ENCODE results near the gene CHST8.
"Not testable (repeated sequence)": the region's sequence is repeated elsewhere in the genome, so short reads cannot be mapped to it uniquely, and the experiment has no call there.

Gene CHST8

DNA sequence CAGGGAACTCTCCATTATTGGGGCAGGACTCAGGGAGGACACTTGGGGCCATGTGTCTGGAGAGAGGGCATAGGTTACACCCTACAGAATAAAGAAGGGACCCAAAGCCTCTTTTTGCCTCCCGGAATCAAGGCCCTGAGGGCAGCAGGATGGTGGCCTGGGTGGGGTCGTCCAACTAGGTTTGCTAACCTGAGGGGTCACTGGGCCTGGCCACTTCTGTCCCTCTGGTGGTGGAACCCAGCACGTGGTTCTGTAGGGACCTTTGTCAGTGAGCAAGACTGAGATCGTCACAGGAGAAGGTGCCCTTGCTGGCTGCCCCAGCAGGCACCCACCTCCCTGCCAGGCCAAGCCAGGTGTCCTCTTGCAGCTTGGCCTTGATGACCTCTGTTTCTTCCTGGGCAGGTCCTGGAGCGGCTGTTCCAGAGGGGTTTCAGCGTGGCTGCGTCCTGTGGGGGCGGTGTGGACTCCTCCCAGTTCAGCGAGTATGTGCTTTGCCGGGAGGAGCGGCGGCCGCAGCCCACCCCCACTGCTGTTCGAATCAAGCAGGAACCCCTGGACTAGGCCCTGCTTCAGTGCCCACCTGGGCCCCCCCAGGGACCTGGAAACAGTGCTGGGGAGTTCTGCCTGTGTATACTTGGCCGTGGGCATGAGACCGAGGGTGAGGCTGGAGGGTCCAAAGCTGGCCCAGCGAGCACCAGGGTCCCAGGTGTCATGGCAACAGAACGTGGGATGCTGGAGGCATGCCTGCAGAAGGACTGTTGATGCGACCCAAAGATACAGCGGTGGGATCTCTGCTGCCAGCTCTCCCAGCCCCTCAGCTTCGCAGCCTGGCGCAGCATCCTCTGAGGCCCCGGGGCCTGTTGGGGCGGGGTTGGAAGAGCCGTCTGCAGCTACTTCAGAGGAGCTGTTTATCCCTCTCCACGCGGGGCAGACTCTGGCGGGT lies 190.9 kb downstream of the CHST8 start:
- DNase-seq (ENCODE audit: low spot score): no peak

DNA sequence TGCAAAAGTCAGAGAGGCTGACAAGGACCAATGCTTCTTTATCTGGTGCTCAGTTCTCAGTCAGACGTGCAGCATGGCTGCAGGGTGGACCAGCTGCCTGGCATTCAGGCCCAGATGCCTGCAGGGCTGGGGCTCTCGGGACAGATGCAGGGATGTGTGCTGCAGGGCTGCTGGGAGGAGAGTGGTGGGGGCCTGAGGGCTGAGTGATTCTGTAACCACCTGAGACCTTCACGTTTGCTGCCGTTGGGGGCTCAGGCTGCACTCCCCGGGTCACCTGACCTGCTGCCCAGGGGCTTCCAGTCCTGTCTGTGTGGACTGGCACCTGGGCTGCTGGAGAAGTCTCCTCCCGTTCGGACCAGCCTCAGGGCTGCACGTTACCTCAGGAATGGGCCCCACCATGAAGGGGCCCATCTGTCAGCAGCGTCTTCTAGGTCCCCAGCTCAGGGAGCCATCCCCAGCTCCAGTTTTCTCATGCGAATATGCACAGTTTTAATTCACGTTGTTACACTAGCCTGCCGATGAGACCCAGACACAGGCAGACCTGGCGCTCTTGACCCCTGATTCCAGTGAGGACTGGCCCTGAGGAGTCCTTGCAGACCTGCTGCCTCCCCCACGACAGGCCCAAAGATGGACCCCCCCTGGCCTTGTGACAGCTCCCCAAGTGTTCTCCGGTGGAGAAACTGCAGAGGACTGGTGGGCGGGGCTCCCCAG lies 191.8 kb downstream of the CHST8 start:
- DNase-seq (ENCODE audit: low spot score): no peak

DNA sequence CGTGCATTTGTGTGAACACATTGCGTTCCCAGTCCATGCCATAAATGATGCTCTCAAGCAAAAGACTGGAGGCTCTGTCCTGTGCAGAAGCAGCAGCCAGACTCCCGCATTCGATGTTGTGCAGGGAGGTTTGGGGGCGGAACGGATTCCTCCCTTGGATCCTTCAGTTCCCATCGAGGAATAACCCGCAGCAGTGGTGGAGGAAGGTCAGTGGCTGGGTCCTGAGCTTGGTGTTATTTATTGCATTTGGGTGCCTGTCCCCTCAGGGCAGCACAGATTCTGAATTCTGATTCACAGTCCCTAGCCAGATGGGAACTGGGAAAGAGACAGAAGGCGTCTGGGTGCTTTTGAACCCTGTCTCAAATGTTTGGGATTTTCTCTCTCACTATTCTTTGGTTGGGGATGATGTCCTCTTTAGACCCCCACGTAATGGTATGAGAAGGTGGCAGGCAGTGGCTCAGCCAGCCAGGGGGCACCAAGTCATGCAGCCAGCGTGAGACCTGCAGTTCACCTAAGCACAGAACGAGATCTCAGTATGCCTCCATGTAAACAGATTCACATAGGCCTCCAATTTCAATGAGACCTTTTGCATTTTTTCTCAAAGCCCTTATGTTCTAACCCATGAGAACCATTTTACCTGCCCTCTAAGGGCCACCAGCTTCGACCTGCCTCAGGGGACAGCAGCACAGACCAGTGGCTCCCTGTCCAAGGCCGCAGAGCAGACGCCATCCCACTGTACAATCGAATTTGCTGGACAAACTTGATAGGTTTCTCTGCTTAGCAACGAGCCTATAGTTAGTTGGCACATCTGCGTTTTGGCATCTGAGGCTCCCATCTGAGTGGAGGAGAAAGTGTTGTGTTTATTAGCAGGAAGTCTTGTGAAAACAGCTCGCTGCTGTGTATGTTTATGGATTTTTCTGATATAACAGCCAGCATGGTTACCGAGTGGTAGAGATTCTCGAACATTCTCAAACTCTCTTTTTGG lies 192.7 kb downstream of the CHST8 start:
- DNase-seq (ENCODE audit: low spot score): no peak

DNA sequence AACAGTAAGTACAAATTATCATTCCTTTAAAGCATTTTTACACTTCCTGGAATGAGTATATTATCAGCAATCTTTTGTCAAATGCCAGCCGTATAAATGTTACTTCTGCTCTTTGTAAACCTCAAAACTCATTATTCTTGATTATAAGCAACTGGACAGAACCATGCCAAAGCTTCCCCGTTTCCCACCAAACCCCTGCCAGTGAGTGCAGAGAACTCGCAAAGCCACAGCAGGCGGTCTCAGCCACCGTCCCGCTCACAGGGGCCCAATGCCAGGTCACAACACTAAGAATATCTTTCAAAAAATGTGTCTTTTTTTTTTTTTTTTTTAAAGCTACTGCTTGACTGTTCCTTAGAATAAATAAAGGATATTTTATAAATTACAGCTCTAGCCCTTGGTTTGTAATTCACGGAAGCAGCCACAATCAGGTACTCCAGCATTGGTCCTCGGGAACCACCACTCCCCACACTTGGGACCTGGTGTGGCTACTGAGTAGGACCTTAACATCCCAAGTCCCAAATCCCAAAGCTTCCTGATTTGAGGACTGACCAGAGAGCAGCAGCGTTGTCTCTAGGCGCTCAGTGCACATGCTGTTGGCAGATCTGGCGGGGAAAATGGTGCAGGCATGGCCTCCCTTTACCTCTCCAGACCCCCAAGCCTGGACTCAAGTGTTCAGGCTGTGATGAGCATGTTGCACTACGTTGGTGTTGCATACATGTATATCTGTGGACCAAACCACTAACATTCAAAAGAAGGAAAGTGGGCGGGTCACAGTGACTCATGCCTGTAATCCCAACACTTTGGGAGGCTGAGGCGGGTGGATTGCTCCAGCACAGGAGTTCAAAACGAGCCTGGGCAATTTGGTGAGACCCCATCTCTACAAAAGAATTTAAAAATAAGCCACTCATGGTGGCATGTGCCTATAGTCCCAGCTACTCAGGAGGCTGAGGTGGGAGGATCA lies 193.9 kb downstream of the CHST8 start:
- no peak for DNase-seq (ENCODE audit: low spot score)

DNA sequence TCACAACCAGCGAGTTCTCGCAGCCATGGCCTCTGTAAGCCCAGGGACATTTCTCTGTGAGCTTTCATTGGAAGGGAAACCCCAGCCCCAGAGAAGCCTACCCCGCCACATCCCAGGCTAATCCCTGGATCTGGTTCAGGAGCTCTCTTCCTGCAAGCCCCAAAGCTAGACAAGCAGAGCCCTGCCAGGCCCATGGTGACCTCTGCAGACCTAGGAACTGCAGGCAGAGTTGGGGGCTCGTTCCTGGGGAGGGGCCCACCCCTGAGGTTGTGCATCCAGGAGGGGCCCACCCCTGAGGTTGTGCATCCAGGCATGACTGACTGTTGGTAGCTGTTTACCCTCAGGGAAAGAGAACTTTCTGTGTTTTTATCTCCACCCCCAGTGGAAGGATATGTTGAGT lies 196.7 kb downstream of the CHST8 start:
- no peak for DNase-seq (ENCODE audit: low spot score)

DNA sequence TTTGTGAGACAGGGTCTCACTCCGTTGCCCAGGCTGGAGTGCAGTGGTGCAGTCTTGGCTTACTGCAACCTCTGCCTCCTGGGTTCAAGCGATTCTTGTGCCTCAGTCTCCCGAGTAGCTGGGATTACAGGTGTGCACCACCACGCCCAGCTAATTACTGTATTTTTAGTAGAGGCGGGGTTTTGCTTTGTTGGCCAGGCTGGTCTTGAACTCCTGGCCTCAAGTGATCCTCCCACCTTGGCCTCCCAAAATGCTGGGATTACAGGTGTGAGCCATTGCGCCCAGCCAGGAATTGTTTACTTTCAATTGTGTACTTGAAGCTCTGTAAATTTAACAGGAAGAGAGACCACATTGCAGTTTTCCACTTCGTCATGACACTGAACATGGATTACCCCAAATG lies 197.3 kb downstream of the CHST8 start:
- not testable (repeated sequence) for DNase-seq (ENCODE audit: low spot score)

DNA sequence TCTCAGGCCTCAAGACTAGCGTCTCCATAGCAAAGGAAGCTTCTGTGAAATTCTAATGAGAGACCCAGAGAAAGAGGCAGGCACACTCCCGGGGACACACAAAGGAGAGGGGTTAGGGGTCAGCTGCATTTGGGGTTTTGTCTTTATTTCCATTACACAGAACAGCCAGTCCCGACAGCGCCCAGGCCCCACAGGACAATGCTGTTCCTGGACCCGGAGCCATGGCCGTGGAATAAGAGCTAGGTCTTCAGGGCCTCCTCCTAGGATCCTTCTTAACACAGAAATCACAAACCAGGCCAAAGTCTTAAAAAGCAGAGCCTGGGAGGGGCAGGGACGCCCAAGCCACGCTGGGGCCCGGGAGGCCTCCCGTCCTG lies 197.7 kb downstream of the CHST8 start:
- no peak for DNase-seq (ENCODE audit: low spot score)

DNA sequence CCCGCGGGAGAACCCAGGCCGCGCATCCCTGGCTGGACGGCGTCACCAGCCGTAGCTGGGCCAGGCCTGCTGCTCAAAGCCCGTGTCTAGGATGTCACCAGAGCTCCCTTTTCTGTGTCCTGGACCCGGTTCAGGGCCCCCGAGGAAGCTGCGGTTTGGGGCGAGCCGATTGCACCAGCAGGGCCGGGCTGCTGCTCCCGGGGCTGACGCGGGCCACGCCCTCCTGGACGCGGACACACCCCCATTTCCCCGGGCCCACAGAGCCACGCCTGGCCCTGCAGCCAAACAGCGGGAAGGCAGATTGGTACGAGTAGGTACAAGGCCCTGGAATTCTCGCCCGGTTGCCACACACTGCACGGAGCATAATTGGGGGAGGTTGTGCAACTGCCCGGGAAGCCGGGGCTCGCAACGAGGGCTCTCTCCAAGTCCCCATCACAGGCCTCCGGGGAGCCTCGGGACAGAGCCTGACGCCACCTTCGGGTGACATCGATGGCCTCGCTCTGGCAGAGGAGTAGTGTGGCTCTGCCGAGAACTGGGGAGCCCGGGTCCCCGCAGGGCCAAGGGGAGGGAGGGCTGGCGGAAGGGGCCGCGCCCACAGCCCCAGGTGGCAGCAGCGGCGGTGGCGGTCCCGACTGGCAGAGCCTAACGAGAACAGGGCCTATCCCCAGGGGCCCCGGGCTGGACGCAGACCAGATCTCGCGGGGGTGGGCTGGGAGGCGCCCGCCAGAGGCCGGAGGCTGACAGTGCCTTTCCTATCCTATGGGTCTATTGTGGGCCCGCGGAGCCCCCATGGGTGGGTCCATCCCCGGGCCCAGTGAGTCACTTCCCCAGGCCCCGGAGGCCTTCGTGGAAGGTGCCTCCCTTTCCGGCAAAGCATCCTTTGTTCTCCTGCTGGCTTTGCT lies 198.4 kb downstream of the CHST8 start:
- DNase-seq (ENCODE audit: low spot score): peak; percentile 85

DNA sequence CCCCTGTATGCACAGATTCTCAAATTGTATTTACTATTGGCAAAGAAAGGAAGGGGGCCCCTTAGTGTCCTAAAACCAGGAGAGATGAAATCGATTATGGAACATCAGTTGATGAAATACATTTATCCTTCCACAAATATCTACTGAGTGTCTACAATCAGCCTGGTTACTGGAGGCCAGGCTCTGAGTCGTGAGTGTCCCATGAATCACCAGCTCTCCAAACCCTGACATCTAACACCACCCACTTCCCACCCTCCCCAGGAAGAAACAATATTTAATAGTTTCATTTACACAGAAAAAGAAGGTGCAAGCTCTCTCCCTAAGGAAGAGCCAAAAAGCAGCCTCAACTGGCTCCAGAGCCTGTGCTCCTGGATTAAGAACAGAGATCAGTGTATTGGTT lies 200.1 kb downstream of the CHST8 start:
- no peak for DNase-seq (ENCODE audit: low spot score)
